Neural cell (in vitro differentiated cells): Measurements from ENCODE around the gene TMEM219.

Experiments used
- CTCF ChIP-seq: fragments of 450-650 bp; IDR thresholded peaks from 2 replicates; pipeline ENCODE4 v1.5.1; 2014; ENCODE audit warnings: antibody characterized with exemption, mild to moderate bottlenecking, moderate library complexity; ENCODE audit not compliant: poor library complexity, severe bottlenecking
- EP300 ChIP-seq: fragments of 450-650 bp; conservative IDR thresholded peaks from 2 replicates; pipeline ENCODE4 v1.6.1; 2014; ENCODE audit warnings: antibody characterized with exemption, mild to moderate bottlenecking, moderate library complexity; ENCODE audit not compliant: poor library complexity, severe bottlenecking
- EZH2 ChIP-seq: fragments of 200-600, 300-800 bp; shearing (Covaris generic), sonication (generic); IDR thresholded peaks from 2 replicates; pipeline ENCODE4 v1.6.1; 2014; ENCODE audit warnings: antibody characterized with exemption, low read length, borderline replicate concordance, mild to moderate bottlenecking; ENCODE audit not compliant: insufficient read depth, poor library complexity, severe bottlenecking

DNA sequence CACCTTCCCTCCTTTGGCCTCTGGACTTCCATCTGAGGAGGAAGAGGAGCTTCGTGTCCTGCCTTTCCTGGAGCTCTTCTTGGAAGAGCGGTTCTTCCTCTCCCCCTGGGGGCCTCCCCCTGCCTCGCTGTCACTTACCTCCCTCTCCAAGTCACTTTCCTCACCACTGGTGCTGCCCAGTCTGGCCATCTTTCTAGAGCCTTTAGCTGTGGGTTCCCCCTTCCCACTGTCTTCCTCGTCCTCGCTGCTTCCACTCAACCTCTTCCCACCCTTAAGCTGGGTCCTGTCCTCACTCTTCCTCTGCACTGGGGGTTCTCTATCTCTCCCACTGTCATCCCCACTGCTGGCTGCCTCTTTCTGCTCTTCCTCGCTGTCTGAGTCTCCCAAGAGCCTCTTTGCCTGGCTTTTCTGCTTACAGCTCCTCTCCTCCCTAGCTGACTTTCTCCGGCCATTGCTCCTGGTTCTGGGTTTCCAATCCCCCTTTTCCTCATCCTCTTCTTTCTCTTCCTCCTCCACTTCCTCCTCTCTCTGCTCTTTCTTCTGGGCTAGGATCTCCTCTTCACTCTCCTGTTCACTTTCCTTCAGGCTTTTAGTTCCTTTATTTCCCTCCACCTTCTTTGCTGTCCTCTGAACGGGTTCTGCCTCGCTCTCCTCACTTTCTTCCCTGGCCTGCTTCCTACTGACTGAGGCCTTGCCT is 32.2 kb downstream of the TMEM219 start:
- TF ChIP-seq CTCF (no peak), EP300 (no peak), EZH2 (no peak)
